GM23248 (cell line): Measurements from ENCODE around the gene HSD3B7. TPM values are rescaled to one million over a fixed set of nuclear protein-coding genes. Genes with fewer than 3 reads are reported as not detected.
A peak's percentile ranks its signal among the peaks of the same experiment; 100 is the strongest.

Experiments
- DNase-seq: peaks from one replicate; pipeline ENCODE4 v3.0.0-alpha.2; 2015
- H2AFZ ChIP-seq: fragments of 200-600 bp; sonication (generic); 2 replicates; pipeline ENCODE4 v1.6.1; 2016; ENCODE audit warnings: antibody characterized with exemption
- H3F3A ChIP-seq: fragments of 200-600 bp; sonication (generic); 2 replicates; pipeline ENCODE4 v1.6.1; 2016; ENCODE audit warnings: mild to moderate bottlenecking, antibody characterized with exemption, mixed run types; ENCODE audit not compliant: insufficient read depth
- H3K27ac ChIP-seq: fragments of 200-600 bp; sonication (generic); 2 replicates; pipeline ENCODE4 v1.5.1; 2016; ENCODE audit warnings: mild to moderate bottlenecking
- H3K27me3 ChIP-seq: fragments of 200-600 bp; sonication (generic); replicated peaks from 2 replicates; pipeline ENCODE4 v1.6.1; 2016; ENCODE audit warnings: mild to moderate bottlenecking; ENCODE audit not compliant: insufficient read depth
- H3K36me3 ChIP-seq: fragments of 200-600 bp; sonication (generic); 2 replicates; pipeline ENCODE4 v1.6.1; 2016; ENCODE audit warnings: low read depth, mild to moderate bottlenecking
- H3K4me1 ChIP-seq: fragments of 200-600 bp; sonication (generic); 2 replicates; pipeline ENCODE4 v1.6.1; 2016; ENCODE audit warnings: mild to moderate bottlenecking; ENCODE audit not compliant: insufficient read depth
- H3K4me2 ChIP-seq: fragments of 200-600 bp; sonication (generic); one replicate; pipeline ENCODE4 v1.6.1; 2016; ENCODE audit warnings: mild to moderate bottlenecking; ENCODE audit not compliant: unreplicated experiment
- H3K4me3 ChIP-seq: fragments of 200-600 bp; sonication (generic); 2 replicates; pipeline ENCODE4 v1.5.1; 2016; ENCODE audit warnings: mild to moderate bottlenecking
- H3K79me2 ChIP-seq: fragments of 200-600 bp; sonication (generic); 2 replicates; pipeline ENCODE4 v1.6.1; 2016; ENCODE audit warnings: mild to moderate bottlenecking; ENCODE audit not compliant: insufficient read depth
- H3K9ac ChIP-seq: fragments of 200-600 bp; sonication (generic); 2 replicates; pipeline ENCODE4 v1.6.1; 2016; ENCODE audit warnings: mild to moderate bottlenecking
- H3K9me2 ChIP-seq: fragments of 200-600 bp; sonication (generic); 2 replicates; pipeline ENCODE4 v1.6.1; 2016; ENCODE audit warnings: mixed run types, mild to moderate bottlenecking, moderate library complexity; ENCODE audit not compliant: insufficient read depth
- H3K9me3 ChIP-seq: fragments of 200-600 bp; sonication (generic); one replicate; pipeline ENCODE4 v1.6.1; 2017; ENCODE audit warnings: low read depth
- H4K20me1 ChIP-seq: fragments of 200-600 bp; sonication (generic); 2 replicates; pipeline ENCODE4 v1.6.0; 2016; ENCODE audit not compliant: insufficient read depth
- EZH2 ChIP-seq: fragments of 200-600 bp; sonication (generic); IDR thresholded peaks from 2 replicates; pipeline ENCODE4 v1.6.1; 2018; ENCODE audit warnings: antibody characterized with exemption, mild to moderate bottlenecking; ENCODE audit not compliant: insufficient read depth, poor library complexity, severe bottlenecking
- EZH2phosphoT487 ChIP-seq: fragments of 200-600 bp; sonication (generic); IDR thresholded peaks from 2 replicates; pipeline ENCODE4 v1.6.1; 2018; ENCODE audit warnings: antibody characterized with exemption, moderate library complexity, mild to moderate bottlenecking, low read depth; ENCODE audit not compliant: insufficient read depth
- WGBS, 2 experiments: methylation state at CpG; one replicate each; pipeline ENCODE4 v1.1.6; 2015 to 2017; ENCODE audit warnings: low lambda C conversion rate in 2 of 2, low coverage in 1 of 2; ENCODE audit errors: missing lambda C conversion rate in 2 of 2; 5-methylcytosine and 5-hydroxymethylcytosine counted together
- in situ Hi-C: fragments of 300-500 bp; cut with MboI; formaldehyde crosslinking; loops from 2 replicates; pipeline ENCODE4 v1.15.0; 2020
- polyA plus RNA-seq: library from polyadenylated mRNA; unstranded; fragments of >200 nt; fragmentation: Nextera tagmentation; extraction: Ambion mirVana; gene quantifications from 2 replicates; pipeline ENCODE4 v1.2.1, GENCODE V29; 2016
- total RNA-seq: library from RNA; depleted of rRNA; stranded (reverse); fragments of >200 nt; shearing (Covaris generic); gene quantifications from 2 replicates; pipeline ENCODE4 v1.2.3, GENCODE V29; 2014

The HSD3B7 gene
- total and polyA plus RNA-seq, 2 experiments from 2014 or later, result 40.2 to 69.7 TPM

- H3K27ac ChIP-seq, result no peak overlapping the region
- 0 out of 2 replicates have a peak, but pooled peaks cover 3% of the 10 kb centered on the region for H3K36me3 ChIP-seq
- H3K4me1 ChIP-seq, result peaks cover 18% of the 10 kb centered on the region
- H3K4me2 ChIP-seq, result no peak overlapping the region
- in situ Hi-C loops, result loop anchor here (25.0 kb wide), 1 partner anchor 456 kb away; the partner anchor contains the start of genes COX6A2 and ZNF843
- H3K27me3 ChIP-seq, result no peaks in the 10 kb centered on the region
- no peaks in the 10 kb centered on the region for H3K9me2 ChIP-seq
- no peak overlapping the region for H3K4me3 ChIP-seq
- H2AFZ ChIP-seq, result no peak overlapping the region
- no peaks in the 10 kb centered on the region; the same call in 1 of the 2 replicates for H3K79me2 ChIP-seq
- WGBS, 2 experiments, result 95 to 96% methylated on average over 9 to 14 of the region's 14 CpGs
- H3K9ac ChIP-seq, result no peak overlapping the region
- H4K20me1 ChIP-seq, result no peaks in the 10 kb centered on the region
- no peak for DNase-seq
- peaks cover 13% of the 10 kb centered on the region for H3F3A ChIP-seq
- H3K9me3 ChIP-seq, result no peaks in the 10 kb centered on the region
- TF ChIP-seq EZH2 (no peak), EZH2phosphoT487 (no peak)
Observed at GRCh38 chr16:30980959-30981358, 4.0 kb upstream of the HSD3B7 start.

DNA sequence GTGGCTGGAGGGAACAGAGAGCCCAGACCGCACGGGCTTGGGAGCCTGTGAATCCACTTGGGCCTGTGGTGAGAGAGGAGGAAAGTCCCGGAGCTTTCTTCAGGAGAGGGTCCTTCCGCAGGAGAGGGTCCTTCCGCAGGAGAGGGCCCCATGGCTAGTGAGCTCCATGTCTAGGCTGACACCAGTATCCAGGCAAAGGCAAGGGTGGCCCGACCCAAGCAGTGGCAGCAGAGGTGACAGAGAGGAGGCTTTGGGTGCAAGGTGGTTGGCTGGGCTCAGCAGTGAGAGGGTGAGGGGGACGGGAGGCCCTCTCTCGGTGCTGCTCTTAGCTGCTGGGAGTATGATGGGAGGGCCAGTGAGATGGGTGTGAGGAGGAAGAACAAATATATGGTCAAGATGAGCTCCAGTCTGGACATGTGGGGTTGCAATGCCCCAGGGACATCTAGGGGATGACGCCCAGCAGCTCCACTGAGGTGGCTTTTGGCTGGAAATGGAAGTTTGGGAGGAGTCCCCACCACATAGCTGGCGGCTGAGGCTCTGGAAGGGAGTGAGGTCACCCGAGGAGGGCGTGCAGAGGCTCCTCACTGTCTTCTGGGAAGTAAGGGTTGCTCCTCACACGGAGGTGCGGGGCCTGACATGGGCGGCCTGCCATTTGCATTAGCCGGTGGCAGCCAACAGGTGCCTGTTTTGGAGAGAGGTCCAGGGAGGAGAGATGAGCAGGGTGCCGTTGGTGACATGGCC, 2.3 kb upstream of the HSD3B7 start:
- TF ChIP-seq EZH2 (no peak), EZH2phosphoT487 (no peak)
- Histone ChIP-seq H3K9me3 (no peaks in the 10 kb centered on the region), H3F3A (peaks cover 13% of the 10 kb centered on the region), H3K9me2 (no peaks in the 10 kb centered on the region), H3K4me3 (no peak overlapping the region), H3K27me3 (no peaks in the 10 kb centered on the region), H4K20me1 (no peaks in the 10 kb centered on the region), H3K9ac (peak overlapping the region; percentile 61), H3K4me1 (peaks cover 19% of the 10 kb centered on the region), H3K4me2 (peak overlapping the region; percentile 41), H3K79me2 (no peaks in the 10 kb centered on the region), H3K36me3 (0 out of 2 replicates have a peak, but pooled peaks cover 3% of the 10 kb centered on the region), H2AFZ (no peak overlapping the region), H3K27ac (peak overlapping the region; percentile 80)
- in situ Hi-C loops, result loop anchor here (25.0 kb wide), 1 partner anchor 455 kb away; the partner anchor contains the start of genes COX6A2 and ZNF843
- peak; percentile 97 for DNase-seq
- 36 to 44% methylated on average over 15 to 17 of the region's 17 CpGs for WGBS, 2 experiments

DNA sequence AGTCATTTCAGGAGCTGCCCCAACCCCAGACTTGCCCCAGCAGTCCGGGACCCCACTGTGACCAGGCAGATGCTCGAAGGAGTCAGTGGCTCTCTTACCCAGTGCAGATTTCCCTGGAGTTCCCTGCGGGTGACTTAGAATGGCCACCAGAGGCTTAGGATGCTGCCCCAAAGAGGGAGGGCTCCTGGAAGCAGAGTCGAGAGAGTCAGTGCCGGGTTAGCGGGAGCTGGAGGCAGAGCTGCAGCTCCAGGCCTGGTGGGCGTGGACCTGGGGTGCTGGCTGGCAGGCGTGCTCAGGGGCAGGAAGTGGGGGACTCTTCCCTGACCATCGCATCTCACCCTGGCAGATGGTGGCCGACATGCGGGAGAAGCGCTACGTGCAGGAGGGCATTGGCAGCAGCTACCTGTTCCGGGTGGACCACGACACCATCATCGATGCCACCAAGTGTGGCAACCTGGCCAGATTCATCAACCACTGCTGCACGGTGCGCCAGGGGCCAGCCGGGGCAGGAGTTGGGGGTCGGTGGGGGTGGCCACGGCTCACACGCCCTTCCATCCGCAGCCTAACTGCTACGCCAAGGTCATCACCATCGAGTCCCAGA, 1.6 kb upstream of the HSD3B7 start:
- H3K9ac ChIP-seq, result peak overlapping the region; percentile 61
- no peak overlapping the region for H2AFZ ChIP-seq
- H3K9me2 ChIP-seq, result no peaks in the 10 kb centered on the region
- no peaks in the 10 kb centered on the region for H3K9me3 ChIP-seq
- 0 out of 2 replicates have a peak, but pooled peaks cover 3% of the 10 kb centered on the region for H3K36me3 ChIP-seq
- peak overlapping the region; percentile 80 for H3K27ac ChIP-seq
- in situ Hi-C loops, result loop anchor here (25.0 kb wide), 1 partner anchor 454 kb away; the partner anchor contains the start of genes COX6A2 and ZNF843
- DNase-seq, result peak; percentile 34
- peaks cover 13% of the 10 kb centered on the region for H3F3A ChIP-seq
- H3K79me2 ChIP-seq, result no peaks in the 10 kb centered on the region
- H4K20me1 ChIP-seq, result no peaks in the 10 kb centered on the region
- no peaks in the 10 kb centered on the region for H3K27me3 ChIP-seq
- H3K4me1 ChIP-seq, result peaks cover 19% of the 10 kb centered on the region
- H3K4me3 ChIP-seq, result no peak overlapping the region
- peak overlapping the region; percentile 41 for H3K4me2 ChIP-seq
- WGBS, 2 experiments, result 79 to 80% methylated on average over 24 to 25 of the region's 25 CpGs
- TF ChIP-seq EZH2phosphoT487 (no peak), EZH2 (no peak)

GRCh38 chr16:30983898-30984610, 953 bp upstream of the HSD3B7 start:
- Histone ChIP-seq H3K4me2 (no peak overlapping the region), H3K36me3 (0 out of 2 replicates have a peak, but pooled peaks cover 3% of the 10 kb centered on the region), H3K4me1 (peaks cover 19% of the 10 kb centered on the region), H3K9ac (0 out of 2 replicates have a peak overlapping the region, but pooled peaks have one; percentile 80), H3K79me2 (no peaks in the 10 kb centered on the region), H3K4me3 (no peak overlapping the region), H3K27me3 (no peaks in the 10 kb centered on the region), H3K9me3 (no peaks in the 10 kb centered on the region), H2AFZ (no peak overlapping the region), H3K27ac (peak overlapping the region; percentile 80; the same call in 1 of the 2 replicates), H3F3A (peaks cover 13% of the 10 kb centered on the region), H4K20me1 (no peaks in the 10 kb centered on the region), H3K9me2 (no peaks in the 10 kb centered on the region)
- TF ChIP-seq EZH2 (no peak), EZH2phosphoT487 (no peak)
- WGBS, 2 experiments, result 90 to 92% methylated on average over 14 of the region's 14 CpGs
- no peak for DNase-seq
- in situ Hi-C loops, result loop anchor here (25.0 kb wide), 1 partner anchor 453 kb away; the partner anchor contains the start of genes COX6A2 and ZNF843
